IPS-18a (cell line): ENCODE measurements around the gene CRTC1.
A peak's percentile ranks its signal among the peaks of the same experiment; 100 is the strongest.

Source experiments
- H3K27ac ChIP-seq: one replicate; pipeline ENCODE4 v1.5.1; 2013; ENCODE audit warnings: low read length
- H3K27me3 ChIP-seq: one replicate; pipeline ENCODE4 v1.6.1; 2013; ENCODE audit warnings: mild to moderate bottlenecking, low read length; ENCODE audit not compliant: control insufficient read depth, insufficient read depth
- H3K36me3 ChIP-seq: one replicate; pipeline ENCODE4 v1.6.1; 2013; ENCODE audit warnings: low read depth, low read length; ENCODE audit not compliant: control insufficient read depth
- H3K4me1 ChIP-seq: one replicate; pipeline ENCODE4 v1.6.1; 2013; ENCODE audit warnings: low read depth, low read length; ENCODE audit not compliant: control insufficient read depth
- H3K4me3 ChIP-seq: one replicate; pipeline ENCODE4 v1.5.1; 2013; ENCODE audit warnings: low read length
- H3K9ac ChIP-seq: one replicate; pipeline ENCODE4 v1.6.1; 2013; ENCODE audit warnings: mild to moderate bottlenecking, low read length, moderate library complexity
- H3K9me3 ChIP-seq: one replicate; pipeline ENCODE4 v1.6.1; 2013; ENCODE audit warnings: low read depth, low read length; ENCODE audit not compliant: control insufficient read depth

CRTC1 gene, protein sequence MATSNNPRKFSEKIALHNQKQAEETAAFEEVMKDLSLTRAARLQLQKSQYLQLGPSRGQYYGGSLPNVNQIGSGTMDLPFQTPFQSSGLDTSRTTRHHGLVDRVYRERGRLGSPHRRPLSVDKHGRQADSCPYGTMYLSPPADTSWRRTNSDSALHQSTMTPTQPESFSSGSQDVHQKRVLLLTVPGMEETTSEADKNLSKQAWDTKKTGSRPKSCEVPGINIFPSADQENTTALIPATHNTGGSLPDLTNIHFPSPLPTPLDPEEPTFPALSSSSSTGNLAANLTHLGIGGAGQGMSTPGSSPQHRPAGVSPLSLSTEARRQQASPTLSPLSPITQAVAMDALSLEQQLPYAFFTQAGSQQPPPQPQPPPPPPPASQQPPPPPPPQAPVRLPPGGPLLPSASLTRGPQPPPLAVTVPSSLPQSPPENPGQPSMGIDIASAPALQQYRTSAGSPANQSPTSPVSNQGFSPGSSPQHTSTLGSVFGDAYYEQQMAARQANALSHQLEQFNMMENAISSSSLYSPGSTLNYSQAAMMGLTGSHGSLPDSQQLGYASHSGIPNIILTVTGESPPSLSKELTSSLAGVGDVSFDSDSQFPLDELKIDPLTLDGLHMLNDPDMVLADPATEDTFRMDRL

DNA sequence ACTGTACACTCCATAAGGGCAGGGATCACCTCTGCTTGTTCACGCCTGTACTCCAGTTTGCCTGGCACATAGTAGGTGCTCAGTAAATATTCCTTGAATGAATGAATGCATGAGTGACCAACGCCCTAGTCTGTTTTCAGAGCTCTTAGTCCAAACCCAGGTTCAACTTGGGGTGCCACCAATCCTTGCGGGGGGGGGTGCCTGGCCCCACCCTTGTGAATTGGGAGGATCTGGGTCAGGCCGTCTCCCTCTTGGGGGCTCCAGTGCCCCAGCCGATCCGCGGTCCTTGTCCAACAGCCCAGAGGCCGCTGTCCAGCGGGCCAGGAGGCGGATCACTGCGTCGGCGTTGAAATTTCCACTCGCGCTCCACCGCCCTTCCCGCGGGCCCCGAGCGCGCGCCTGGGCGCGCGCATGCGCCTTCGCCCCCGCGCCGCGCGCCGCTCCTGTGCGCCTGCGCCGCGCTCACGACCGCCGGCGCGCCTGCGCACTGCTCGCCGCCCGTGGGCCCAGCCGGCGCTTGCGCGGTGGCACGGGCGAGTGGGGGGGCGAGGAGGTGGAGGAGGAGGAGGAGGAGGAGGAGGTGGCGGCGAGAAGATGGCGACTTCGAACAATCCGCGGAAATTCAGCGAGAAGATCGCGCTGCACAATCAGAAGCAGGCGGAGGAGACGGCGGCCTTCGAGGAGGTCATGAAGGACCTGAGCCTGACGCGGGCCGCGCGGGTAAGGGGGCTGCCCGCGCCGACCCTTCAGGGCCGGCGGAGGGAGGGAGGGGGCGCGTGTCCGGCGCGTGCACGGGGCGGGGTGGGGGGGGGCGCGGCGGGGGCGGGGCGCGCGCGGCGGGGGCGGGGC lies at the start of gene CRTC1:
CRTC1 (plus strand) TSS at position 572 of the 849 bp plus-strand sequence; CDS start at position 595, 23 bp downstream.
- Histone ChIP-seq H3K4me1 (peaks cover 5% of the 10 kb centered on the region), H3K36me3 (no peaks in the 10 kb centered on the region), H3K9ac (peak within 1 kb of the TSS; percentile 49), H3K27ac (no peak within 1 kb of the TSS), H3K4me3 (peak within 1 kb of the TSS; percentile 67), H3K27me3 (no peaks in the 10 kb centered on the region), H3K9me3 (no peaks in the 10 kb centered on the region)

DNA sequence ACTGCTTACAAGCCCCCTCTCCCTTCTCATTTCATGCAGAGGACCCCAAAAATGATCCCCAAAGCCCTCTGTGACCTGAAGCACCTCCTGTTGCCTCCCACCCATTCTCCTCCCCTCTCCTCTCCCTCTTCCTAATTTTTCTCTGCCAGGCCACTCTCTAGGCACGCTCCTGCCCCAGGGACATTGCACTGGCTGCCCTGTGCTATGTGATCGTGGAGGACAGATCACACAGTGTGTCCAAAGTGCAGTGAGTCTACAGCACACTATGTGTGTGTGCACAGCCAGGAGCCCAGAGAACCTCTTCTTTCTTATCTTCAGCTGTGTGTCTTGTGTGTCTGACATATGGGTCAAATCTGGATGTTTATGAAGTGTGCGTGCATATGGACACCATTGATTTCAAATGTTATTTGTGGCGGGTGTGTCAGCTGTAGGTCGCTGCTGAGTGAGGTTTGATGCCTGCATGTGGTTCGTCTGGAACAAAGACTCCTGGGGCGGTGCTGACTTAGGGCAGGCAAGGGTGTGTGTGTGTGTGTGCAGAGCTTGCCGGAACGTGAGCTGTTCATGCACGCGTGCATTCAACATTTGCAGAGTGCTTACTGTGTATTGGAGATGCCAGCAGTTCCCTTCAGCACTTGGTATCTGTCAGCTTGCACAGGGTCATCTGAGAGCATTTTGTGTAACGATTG lies 48.7 kb upstream of the CRTC1 start:
- H3K4me1 ChIP-seq, result peaks cover 6% of the 10 kb centered on the region
- no peaks in the 10 kb centered on the region for H3K36me3 ChIP-seq
- no peaks in the 10 kb centered on the region for H3K9me3 ChIP-seq
- H3K27me3 ChIP-seq, result peaks cover 11% of the 10 kb centered on the region
- no peak overlapping the region for H3K4me3 ChIP-seq
- no peak overlapping the region for H3K27ac ChIP-seq
- H3K9ac ChIP-seq, result no peak overlapping the region

DNA sequence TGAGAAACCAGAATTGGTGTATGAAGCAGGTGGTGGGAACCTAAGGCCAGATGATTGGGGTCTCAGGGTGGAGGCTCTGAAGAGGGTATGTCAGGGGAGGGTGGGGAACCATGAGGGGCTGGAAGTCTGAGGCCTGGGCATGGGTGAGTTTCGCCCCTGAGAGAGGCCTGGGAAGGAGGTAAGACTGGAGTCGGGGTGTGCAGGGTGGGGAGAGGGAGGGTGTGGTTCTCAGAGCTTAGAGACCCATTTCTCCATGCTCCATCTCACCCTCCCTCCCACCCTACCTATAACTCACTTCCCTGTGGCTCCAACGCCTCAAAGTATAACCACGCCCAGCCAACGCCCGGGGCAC lies 47.7 kb upstream of the CRTC1 start:
- Histone ChIP-seq H3K9ac (no peak overlapping the region), H3K27me3 (peaks cover 11% of the 10 kb centered on the region), H3K9me3 (no peaks in the 10 kb centered on the region), H3K36me3 (no peaks in the 10 kb centered on the region), H3K4me1 (peaks cover 6% of the 10 kb centered on the region), H3K4me3 (no peak overlapping the region), H3K27ac (no peak overlapping the region)

DNA sequence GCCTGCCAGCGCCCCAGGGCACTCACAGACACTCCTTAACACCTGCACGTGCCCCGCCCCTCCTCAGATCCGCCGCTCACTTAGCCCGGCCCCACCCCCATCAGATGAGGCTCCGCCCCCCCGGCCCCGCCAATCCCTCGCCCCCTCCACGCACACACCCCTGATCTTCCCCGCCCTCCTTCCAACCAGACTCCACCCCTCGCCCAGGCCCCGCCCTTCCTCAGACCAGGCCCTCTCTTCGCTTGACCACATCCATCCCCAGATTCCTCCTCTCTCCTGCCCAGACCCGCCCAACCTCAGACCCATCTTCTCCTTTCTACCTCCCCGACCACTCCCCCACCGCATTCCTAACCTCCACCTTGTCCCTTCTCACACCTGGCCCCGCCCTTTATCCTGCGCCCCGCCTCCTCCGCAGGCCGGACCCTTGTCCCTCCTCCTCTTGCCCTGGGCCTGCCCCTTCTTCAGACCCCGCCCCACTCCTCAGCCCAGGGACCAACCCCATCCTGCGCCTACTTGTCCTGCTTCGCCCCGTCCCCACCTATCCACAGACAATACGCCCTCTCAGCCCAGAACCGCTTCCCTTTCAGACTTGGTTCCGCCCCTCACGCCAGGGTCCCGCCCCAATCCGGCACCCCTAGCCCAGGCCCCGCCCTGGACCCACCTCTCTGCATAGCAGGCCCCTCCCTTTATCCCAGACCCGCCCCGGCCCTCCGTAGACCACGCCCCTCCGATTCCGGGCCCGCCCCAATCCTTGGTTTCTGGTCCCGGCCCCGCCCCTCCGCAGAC lies 47.1 kb upstream of the CRTC1 start:
- Histone ChIP-seq H3K4me3 (peak overlapping the region; percentile 87), H3K27ac (no peak overlapping the region), H3K4me1 (peaks cover 6% of the 10 kb centered on the region), H3K36me3 (no peaks in the 10 kb centered on the region), H3K9me3 (no peaks in the 10 kb centered on the region), H3K9ac (no peak overlapping the region), H3K27me3 (peaks cover 11% of the 10 kb centered on the region)

DNA sequence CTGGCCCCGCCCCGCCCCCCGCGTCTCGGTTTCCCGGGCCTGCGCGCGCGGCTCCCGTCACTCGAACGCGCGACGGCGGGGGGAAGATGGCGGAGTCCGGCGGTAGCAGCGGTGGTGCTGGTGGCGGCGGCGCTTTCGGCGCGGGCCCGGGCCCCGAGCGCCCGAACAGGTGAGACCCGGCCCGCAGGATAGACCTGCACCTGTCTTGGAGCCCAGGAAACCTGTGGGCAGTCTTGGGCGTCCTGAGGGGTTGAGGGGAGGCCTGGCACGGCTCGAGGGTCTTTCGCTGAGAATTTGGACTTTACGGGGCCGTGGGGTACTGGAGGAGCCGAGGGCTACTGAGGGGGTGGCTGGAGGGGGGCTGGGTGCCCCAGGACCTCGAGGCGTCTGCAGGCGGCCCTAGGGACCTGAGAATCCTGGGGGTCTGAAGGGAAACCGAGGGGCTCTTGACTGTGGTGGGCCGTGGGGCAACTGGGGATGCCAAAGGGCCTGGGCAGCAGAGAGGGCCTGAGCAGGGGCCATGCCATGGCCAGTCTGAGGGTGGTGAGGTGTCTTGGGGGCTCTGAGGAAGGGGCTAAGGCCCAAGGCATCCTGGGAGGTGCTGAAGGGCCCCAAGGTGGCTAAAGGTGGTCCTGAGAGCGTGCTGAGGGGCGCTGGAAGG lies 46.4 kb upstream of the CRTC1 start, which contains the start of gene KLHL26:
KLHL26 (plus strand) TSS at position 60 of the 661 bp plus-strand sequence; CDS start at position 87, 27 bp downstream.
- peak within 1 kb of the TSS; percentile 66 for H3K9ac ChIP-seq
- H3K9me3 ChIP-seq, result no peaks in the 10 kb centered on the region

DNA sequence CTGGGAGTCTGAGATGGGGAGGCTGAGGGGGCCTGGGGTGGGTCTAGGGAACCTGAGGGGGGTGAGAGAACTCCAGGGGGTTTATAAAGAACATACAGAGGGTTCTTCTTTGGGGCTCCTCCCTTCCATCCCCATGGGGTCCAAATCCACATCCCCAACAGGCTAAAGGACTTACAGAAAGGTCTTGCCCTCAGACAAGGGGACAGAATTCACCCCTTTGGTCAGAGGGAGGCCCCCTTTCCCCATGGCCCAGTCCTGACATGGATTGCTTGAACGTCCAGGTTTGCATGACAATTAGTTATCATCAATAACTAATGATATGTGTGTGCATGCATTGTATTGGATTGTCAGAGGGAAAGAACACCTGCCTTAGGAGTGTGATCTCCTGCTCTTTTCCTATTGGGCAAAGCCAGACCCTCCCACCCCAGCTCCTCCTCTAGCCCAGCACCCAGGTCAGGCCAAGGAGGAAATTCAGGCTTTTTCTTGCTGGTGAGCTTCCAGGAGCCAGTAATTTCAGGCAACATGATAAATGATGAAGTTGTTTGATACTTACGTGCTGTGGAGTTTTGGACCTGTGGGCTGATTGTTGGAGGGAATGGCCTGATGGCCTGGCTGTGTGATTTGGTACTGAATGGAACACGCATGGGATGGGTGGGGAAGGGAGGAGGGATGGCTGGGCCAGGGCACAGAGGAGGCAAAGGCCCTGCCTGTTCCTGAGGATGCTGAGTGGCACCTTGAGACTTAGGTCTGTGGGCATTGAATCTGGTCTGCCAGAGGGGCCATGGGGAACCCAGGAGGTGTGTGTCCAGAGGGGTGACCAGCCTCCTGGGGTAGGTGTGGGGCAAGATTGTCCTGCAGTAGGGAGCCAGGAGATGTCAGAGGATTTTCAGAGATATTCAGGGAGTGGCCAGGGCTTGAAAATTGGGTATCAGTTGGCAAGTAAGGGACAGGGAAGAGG lies 45.5 kb upstream of the CRTC1 start:
- Histone ChIP-seq H3K4me1 (peaks cover 6% of the 10 kb centered on the region), H3K27ac (no peak overlapping the region), H3K36me3 (no peaks in the 10 kb centered on the region), H3K9me3 (no peaks in the 10 kb centered on the region), H3K9ac (no peak overlapping the region), H3K4me3 (peak overlapping the region; percentile 87), H3K27me3 (peaks cover 11% of the 10 kb centered on the region)

More for the DNA sequence above, 46.4 kb upstream of the CRTC1 start, which contains the start of gene KLHL26:
- Histone ChIP-seq H3K36me3 (no peaks in the 10 kb centered on the region), H3K27ac (no peak within 1 kb of the TSS), H3K4me3 (peak within 1 kb of the TSS; percentile 87), H3K4me1 (peaks cover 6% of the 10 kb centered on the region), H3K27me3 (peaks cover 11% of the 10 kb centered on the region)

DNA sequence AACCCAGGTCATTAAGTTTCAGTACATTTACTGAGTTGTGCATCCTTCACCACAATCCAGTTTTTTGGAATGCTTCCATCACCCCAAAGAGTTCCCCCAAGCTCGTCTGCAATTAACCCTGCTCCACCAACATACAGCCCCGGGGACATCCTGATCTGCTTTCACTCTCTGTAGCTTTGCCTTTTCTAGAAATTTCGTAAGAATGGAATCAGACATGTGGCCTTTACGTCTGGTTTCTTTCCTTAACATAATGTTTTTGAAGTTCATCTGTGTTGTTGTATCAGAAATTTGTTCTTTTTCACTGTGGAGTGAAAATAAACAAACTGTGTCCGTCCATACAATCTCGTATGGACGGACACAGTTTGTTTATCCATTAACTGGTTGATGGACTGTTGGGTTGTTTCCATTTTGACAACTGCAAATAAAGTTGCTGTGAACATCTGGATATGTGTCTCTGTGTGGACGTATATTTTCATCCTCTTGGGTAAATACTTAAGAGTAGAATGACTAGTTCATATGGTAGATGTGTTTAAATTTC lies 43.7 kb upstream of the CRTC1 start:
- Histone ChIP-seq H3K27me3 (peaks cover 7% of the 10 kb centered on the region), H3K4me3 (no peak overlapping the region), H3K4me1 (peaks cover 7% of the 10 kb centered on the region), H3K9ac (no peak overlapping the region), H3K9me3 (no peaks in the 10 kb centered on the region), H3K36me3 (no peaks in the 10 kb centered on the region), H3K27ac (no peak overlapping the region)

DNA sequence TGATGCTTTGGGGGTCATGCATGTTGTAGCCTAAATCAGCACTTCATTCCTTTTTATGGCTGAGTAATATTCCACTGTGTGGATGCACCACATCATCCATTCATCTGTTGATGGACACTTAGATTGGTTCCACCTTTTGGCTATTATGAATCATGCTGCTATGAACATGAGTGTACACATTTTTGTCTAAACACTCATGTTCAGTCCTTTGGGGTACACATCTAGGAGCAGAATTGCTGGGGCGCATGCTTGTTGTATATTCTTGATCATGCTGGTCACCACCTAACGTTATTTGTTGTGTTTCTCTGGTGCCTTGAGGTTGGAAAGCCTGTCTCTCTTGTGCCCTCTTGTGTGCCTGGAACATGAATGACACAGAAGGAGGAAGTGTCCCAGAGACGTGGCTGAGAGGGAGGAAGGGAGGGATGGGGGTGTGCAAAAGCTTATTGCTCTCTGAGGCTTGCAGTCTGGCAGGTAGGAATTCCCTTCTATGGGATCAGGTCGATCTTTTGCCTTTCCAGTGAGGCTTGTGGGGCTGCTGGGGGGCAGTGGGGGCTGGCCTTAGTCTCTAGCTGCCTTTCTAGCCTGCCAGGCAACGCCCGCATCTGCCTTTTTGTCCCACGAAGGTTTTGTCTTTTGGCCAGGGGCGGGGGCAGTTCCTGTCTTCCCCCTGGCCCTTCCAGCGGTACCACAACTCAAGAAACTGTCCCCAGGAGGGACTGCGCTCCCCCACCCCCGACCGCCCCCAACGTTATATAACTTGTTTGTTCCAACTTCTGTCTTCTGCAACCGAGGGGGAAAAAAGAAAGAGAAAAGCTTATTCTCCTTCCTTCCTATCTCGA lies 39.1 kb upstream of the CRTC1 start:
- Histone ChIP-seq H3K4me3 (no peak overlapping the region), H3K36me3 (no peaks in the 10 kb centered on the region), H3K27ac (no peak overlapping the region), H3K4me1 (peaks cover 4% of the 10 kb centered on the region), H3K9ac (no peak overlapping the region), H3K9me3 (no peaks in the 10 kb centered on the region), H3K27me3 (no peaks in the 10 kb centered on the region)

DNA sequence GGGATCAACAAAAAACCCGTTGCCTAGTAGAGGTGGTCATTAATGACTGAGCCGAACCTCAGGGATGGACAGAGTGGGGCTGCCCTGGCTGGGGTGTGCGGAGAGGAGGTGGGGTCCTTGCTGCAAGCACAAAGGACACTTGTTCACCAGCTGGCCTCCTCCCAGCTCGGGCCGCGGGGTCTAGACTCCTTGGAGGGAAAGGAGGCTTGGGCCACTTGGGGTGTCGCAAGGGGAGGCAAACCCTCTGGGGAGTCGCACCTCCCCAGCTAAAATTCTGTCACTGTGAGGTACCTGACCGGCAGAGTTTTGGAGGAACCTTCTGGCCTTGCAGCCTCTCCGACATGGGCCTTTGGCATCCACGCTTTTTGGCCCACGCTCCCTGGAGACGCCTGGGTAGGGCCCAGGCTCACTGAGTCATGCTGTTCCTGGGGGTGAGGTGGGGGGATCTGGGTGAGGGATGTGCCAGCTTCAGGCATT lies 38.4 kb upstream of the CRTC1 start:
- Histone ChIP-seq H3K4me1 (peaks cover 4% of the 10 kb centered on the region), H3K36me3 (no peaks in the 10 kb centered on the region), H3K27ac (no peak overlapping the region), H3K9me3 (no peaks in the 10 kb centered on the region), H3K9ac (no peak overlapping the region), H3K27me3 (no peaks in the 10 kb centered on the region), H3K4me3 (no peak overlapping the region)
